NK-92 (cell line): ENCODE measurements around the gene CPSF3.
"Not testable (repeated sequence)": the region's sequence is repeated elsewhere in the genome, so short reads cannot be mapped to it uniquely, and the experiment has no call there.

Experiments
- DNase-seq: peaks from one replicate; lab custom pipeline; 2025; ENCODE audit not compliant: unreplicated experiment; lab: John Stamatoyannopoulos, UW

Gene CPSF3

GRCh38 chr2:9392898-9393765 lies 30.3 kb upstream of the CPSF3 start:
- no peak for DNase-seq

DNA sequence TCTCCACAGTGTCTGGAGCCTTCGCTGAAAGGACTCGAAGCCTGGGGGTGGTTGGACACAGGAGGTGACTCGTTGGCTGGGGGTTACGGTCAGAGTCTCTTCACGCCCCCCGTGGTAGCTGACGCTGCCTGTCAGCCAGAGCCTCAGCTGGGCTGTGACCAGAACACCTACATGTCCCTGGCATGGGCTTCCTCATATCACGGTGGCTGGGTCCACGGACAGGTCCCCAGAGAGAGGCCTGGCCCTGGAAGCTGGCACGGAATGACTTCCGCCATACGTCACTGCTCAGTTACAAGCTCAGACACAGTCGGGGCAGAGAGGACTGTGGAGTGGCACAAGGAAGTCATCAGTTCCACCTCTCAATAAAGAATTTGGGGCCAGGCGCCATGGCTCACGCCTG lies 28.6 kb upstream of the CPSF3 start:
- no peak for DNase-seq

DNA sequence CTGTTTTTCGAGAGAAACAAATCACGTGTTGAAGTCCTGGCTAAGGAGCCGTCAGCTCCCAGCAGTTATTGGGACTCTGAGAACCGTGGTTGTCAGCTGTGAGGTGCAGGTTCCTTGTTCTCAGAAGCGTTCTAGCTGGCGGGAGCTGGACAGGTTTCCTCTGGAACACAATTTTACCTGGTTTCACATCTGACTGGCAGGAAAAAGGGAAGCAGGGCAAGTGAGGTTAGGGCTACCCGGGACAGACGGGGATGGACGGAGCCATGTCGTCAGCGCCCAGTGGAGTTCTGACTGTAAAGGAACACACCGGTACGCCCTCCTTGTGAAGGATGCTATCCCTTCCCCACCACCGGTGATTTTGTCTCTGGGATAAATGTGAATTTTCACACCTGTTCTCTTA lies 26.3 kb upstream of the CPSF3 start:
- no peak for DNase-seq

GRCh38 chr2:9398251-9398650 lies 25.2 kb upstream of the CPSF3 start:
- DNase-seq: not testable (repeated sequence)

- no peak for DNase-seq
These were observed 24.3 kb upstream of the CPSF3 start for GRCh38 chr2:9398881-9399780.

DNA sequence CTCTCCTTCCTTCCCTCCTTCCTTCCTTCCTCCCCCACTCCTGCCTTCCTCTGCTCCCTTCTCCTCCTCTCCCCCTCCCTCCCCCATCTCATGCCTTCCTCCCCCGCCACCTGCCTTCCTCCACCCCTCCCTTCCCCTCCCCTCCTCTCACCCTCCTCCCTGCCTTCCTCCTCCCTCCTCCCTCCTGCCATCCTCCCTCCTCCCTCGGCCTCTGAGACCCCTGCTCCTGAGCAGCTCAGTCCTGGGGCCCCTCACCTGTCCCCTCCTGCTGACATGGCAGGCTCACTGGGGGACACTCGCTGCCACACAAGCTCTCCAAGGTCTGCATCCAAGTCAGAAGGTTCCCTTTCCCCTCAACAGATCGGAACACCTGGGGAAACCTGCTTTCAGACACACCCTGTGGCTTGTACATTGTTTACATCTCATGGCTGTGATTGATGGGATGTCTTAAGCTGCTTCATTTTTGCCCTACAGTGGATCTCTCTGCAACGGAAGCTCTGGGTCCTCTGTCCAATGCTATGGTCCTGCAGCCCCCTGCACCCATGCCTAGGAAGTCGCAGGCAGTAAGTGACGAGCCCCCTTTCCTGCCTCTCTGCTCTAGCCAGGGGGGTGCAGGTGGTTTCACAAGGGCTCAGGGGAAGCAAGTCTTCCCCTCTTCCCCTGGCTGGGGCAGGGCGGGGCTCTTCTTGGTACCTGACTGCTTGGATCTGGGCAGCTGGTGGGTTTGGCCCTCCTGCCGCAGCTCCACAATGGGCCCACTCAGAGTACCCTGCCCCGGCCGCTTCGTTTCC lies 23.0 kb upstream of the CPSF3 start:
- no peak for DNase-seq

- no peak for DNase-seq
These were observed 22.4 kb upstream of the CPSF3 start for GRCh38 chr2:9401059-9401547.

- no peak for DNase-seq
These were observed 21.6 kb upstream of the CPSF3 start for GRCh38 chr2:9401646-9402371.

GRCh38 chr2:9403924-9404323 lies 19.5 kb upstream of the CPSF3 start:
- DNase-seq: no peak

- DNase-seq: no peak
These were observed 19.0 kb upstream of the CPSF3 start for GRCh38 chr2:9404451-9404850.

DNA sequence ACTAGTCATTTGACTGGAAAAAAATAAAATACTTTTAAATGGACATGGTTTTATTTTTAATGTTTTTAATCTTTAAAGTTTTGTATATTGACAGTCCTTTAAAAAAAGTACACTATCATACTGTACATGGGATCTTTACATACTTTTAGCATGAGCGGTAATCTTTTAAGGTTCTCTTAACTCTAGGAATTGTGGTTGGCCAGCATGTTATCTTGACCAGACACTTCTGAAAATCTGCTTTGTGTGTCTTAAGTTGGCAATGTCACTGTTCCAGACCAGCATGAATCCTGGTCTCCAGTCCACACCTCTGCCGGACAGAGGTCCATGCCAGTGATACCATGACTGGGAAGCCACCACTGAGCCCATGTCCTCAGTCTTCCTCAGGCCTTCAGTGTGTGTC lies 17.8 kb upstream of the CPSF3 start:
- no peak for DNase-seq

GRCh38 chr2:9406529-9407362 lies 16.7 kb upstream of the CPSF3 start:
- no peak for DNase-seq

- no peak for DNase-seq
These were observed 16.1 kb upstream of the CPSF3 start for GRCh38 chr2:9407363-9407811.

DNA sequence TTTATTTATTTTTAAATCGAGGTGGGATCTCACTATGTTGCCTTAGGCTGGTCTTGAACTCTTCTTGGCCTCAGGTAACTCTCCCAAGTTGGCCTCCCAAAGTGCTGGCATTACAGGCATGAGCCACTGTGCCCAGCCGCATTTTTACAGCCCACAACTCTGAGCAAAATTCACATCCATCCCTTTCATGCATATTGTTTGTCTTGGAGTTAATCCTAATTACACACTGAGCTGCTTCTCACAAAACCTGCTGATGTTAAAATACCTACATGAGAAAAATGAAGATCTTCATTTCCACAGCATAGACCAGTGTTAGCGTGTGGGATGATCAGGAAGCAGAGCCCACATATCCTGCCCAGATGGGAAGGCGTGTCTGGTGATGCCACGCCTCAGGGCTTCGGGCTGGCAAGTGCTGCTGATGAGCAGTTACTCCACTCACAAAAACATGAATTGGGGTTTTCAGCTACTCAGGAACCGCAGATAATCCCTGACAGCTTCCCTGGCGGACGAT lies 14.8 kb upstream of the CPSF3 start:
- no peak for DNase-seq

GRCh38 chr2:9410108-9410507 lies 13.3 kb upstream of the CPSF3 start:
- DNase-seq: no peak

GRCh38 chr2:9412781-9413180 lies 10.7 kb upstream of the CPSF3 start:
- DNase-seq: no peak

DNA sequence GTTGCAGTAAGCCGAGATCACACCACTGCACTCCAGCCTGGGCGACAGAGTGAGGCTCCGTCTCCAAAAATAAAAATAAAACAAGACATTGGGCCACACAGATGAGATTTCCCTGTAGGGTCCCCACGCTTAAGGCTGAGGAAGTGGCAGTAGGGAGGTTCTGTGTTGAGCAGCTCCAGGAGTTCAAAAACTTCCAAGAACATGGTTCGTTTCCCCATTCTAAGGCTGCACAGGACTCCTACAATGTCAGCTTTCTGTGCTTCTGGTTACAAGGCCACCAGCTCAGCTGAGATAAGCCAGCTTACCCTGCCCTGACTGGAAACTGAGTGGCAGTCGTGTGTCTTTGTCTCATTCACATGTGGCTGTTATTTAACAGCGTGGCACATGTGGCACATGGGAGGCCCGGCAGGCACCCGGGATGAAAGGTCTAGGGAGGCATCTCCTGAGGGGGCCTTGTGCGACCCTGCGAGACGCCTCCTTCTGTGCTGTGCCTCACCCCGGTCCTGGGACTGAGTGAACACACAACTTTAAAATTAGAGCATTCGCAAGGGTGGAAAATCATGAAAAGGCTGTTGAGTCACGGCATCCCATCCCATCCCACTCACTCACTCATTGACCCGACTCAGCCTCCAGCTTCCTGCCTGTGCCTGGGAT lies 7.8 kb upstream of the CPSF3 start:
- no peak for DNase-seq

DNA sequence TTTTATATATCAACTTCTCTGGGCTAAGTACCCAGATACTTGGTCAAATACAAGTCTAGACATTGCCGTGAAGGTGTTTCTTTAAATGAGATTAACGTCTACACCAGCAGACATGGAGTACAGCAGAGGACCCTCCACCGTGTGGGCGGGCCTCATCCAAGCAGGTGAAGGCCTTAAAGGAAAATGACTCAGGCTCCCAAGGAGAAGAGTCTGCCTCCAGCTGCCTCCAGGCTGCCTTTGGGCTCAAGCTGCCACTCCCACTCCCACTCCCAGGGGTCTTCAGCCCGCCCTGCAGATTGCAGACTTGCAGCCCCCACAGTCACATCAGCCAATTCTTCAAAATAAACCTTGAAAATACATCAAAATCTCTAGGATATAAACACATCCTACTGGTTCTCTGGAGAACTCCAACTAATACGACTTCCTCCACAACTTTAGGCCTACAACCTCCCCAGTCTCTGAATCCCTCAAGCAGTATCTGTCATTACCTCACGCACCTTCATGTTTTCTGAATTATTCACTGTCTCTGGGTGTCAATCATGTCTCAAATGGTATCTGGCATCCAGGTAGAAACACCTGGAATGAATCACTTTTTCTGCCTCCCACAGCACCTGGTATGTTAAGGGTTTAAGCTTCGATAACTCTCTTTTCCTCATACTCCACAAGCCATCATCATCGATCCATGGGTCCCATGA lies 7.0 kb upstream of the CPSF3 start:
- no peak for DNase-seq
